Measurements from ENCODE around the gene RASGRF1. TPM values are rescaled to one million over a fixed set of nuclear protein-coding genes. Genes with fewer than 3 reads are reported as not detected.
A peak's percentile ranks its signal among the peaks of the same experiment; 100 is the strongest.

The RASGRF1 gene
- total and polyA plus RNA-seq, 2 experiments from 2014 or later = 0.06 TPM; not detected in 1

GRCh38 chr15:79002581-79002980 is 88.0 kb downstream of the RASGRF1 start:
- Histone ChIP-seq H3K36me3 (no peaks in the 10 kb centered on the region), H3K4me3 (no peak overlapping the region), H3K27ac (no peak overlapping the region), H3K4me1 (ENCODE audit: low read depth) (no peaks in the 10 kb centered on the region), H3K27me3 (no peaks in the 10 kb centered on the region), H3K9me3 (ENCODE audit: low read depth) (no peaks in the 10 kb centered on the region)
- TF ChIP-seq, protein P1, sequence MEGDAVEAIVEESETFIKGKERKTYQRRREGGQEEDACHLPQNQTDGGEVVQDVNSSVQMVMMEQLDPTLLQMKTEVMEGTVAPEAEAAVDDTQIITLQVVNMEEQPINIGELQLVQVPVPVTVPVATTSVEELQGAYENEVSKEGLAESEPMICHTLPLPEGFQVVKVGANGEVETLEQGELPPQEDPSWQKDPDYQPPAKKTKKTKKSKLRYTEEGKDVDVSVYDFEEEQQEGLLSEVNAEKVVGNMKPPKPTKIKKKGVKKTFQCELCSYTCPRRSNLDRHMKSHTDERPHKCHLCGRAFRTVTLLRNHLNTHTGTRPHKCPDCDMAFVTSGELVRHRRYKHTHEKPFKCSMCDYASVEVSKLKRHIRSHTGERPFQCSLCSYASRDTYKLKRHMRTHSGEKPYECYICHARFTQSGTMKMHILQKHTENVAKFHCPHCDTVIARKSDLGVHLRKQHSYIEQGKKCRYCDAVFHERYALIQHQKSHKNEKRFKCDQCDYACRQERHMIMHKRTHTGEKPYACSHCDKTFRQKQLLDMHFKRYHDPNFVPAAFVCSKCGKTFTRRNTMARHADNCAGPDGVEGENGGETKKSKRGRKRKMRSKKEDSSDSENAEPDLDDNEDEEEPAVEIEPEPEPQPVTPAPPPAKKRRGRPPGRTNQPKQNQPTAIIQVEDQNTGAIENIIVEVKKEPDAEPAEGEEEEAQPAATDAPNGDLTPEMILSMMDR (IDR thresholded peaks at IDR 0.05; ENCODE audit: low read depth, low read length) = no peak
- peak in 1 of 2 donors; percentile 8 for DNase-seq (ENCODE audit: low read depth in 1 of 2, low spot score in 1 of 2)

GRCh38 chr15:78999636-79000035 is 90.9 kb downstream of the RASGRF1 start:
- no peak overlapping the region for H3K4me3 ChIP-seq
- TF ChIP-seq, protein P1 (IDR thresholded peaks at IDR 0.05; ENCODE audit: low read depth, low read length) = no peak

GRCh38 chr15:78998526-78998925 is 92.1 kb downstream of the RASGRF1 start:
- Histone ChIP-seq H3K4me1 (ENCODE audit: low read depth) (no peaks in the 10 kb centered on the region), H3K9me3 (ENCODE audit: low read depth) (no peaks in the 10 kb centered on the region), H3K27ac (no peak overlapping the region), H3K27me3 (no peaks in the 10 kb centered on the region), H3K4me3 (no peak overlapping the region), H3K36me3 (no peaks in the 10 kb centered on the region)
- DNase-seq (ENCODE audit: low read depth in 1 of 2, low spot score in 1 of 2) = no peak
- TF ChIP-seq, protein P1 (IDR thresholded peaks at IDR 0.05; ENCODE audit: low read depth, low read length) = no peak

More at GRCh38 chr15:78999636-79000035, 90.9 kb downstream of the RASGRF1 start:
- no peaks in the 10 kb centered on the region for H3K4me1 ChIP-seq (ENCODE audit: low read depth)
- no peak for DNase-seq (ENCODE audit: low read depth in 1 of 2, low spot score in 1 of 2)
- H3K9me3 ChIP-seq (ENCODE audit: low read depth) = no peaks in the 10 kb centered on the region
- no peaks in the 10 kb centered on the region for H3K36me3 ChIP-seq
- H3K27me3 ChIP-seq = no peaks in the 10 kb centered on the region
- no peak overlapping the region for H3K27ac ChIP-seq

GRCh38 chr15:78997981-78998499 is 92.5 kb downstream of the RASGRF1 start:
- H3K36me3 ChIP-seq = no peaks in the 10 kb centered on the region
- DNase-seq (ENCODE audit: low read depth in 1 of 2, low spot score in 1 of 2) = no peak
- no peaks in the 10 kb centered on the region for H3K4me1 ChIP-seq (ENCODE audit: low read depth)
- H3K4me3 ChIP-seq = no peak overlapping the region
- no peaks in the 10 kb centered on the region for H3K9me3 ChIP-seq (ENCODE audit: low read depth)
- TF ChIP-seq, protein P1 (IDR thresholded peaks at IDR 0.05; ENCODE audit: low read depth, low read length) = no peak
- no peak overlapping the region for H3K27ac ChIP-seq
- H3K27me3 ChIP-seq = no peaks in the 10 kb centered on the region

GRCh38 chr15:78996894-78997275 is 93.7 kb downstream of the RASGRF1 start:
- H3K4me3 ChIP-seq = no peak overlapping the region
- no peaks in the 10 kb centered on the region for H3K4me1 ChIP-seq (ENCODE audit: low read depth)
- no peaks in the 10 kb centered on the region for H3K27me3 ChIP-seq
- H3K27ac ChIP-seq = no peak overlapping the region
- no peak for DNase-seq (ENCODE audit: low read depth in 1 of 2, low spot score in 1 of 2)
- TF ChIP-seq, protein P1 (IDR thresholded peaks at IDR 0.05; ENCODE audit: low read depth, low read length) = no peak
- no peaks in the 10 kb centered on the region for H3K36me3 ChIP-seq
- no peaks in the 10 kb centered on the region for H3K9me3 ChIP-seq (ENCODE audit: low read depth)
